SH-SY5Y (cell line): Measurements from ENCODE around the gene SESN3.

ENCODE experiments used
- GATA2 ChIP-seq: IDR thresholded peaks from 2 replicates; pipeline ENCODE4 v1.6.1; 2011; ENCODE audit warnings: mild to moderate bottlenecking, low read depth, low read length
- GATA3 ChIP-seq: IDR thresholded peaks from 2 replicates; pipeline ENCODE4 v1.6.1; 2011; ENCODE audit warnings: low read depth, mild to moderate bottlenecking, low read length, moderate library complexity

DNA sequence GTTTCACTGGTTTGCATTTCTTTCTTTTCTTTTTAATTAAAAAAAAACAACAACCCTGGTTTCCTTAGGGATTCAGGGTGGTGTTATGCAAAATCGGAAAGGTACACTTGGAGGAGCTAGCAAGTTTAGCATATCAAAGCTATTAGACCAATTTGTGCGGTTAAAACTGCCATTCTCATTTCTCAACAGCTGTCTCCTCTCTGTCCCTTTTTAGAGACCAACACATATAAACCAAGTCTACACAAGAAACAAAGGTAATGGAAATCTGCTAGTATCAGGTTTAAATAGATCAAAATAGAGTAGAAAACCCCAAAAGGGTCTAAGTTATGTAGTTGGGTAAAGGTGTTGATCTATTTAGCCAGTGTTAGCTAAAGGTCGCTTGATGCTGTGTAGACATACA lies 1.7 kb upstream of the SESN3 start:
- TF ChIP-seq GATA2 = no peak
- no peak for TF ChIP-seq GATA3
